Frontal cortex (tissue), 4 donors: ENCODE data around the gene MCTP1. TPM values are rescaled to one million over a fixed set of nuclear protein-coding genes. Genes with fewer than 3 reads are reported as not detected.
A peak's percentile ranks its signal among the peaks of the same experiment; 100 is the strongest.

Experiments used
- DNase-seq, 2 donors: peaks; one replicate each; pipeline ENCODE4 v3.0.0; 2012; ENCODE audit warnings: low spot score in 2 of 2
- FAIRE-seq: peaks from 2 replicates; lab custom pipeline; 2012; peaks lifted over from hg19 to GRCh38; lab: Jason Lieb, UNC
- total RNA-seq: library from RNA; depleted of rRNA; stranded (reverse); fragments of >200 nt; gene quantifications from one replicate; pipeline ENCODE4 v1.2.3, GENCODE V29; 2014
- donor health status: control.
- donor health status: control.
- donor health status: control.

Gene MCTP1
- total RNA-seq, 1 donor from 2014 or later: 48.5 TPM

DNA sequence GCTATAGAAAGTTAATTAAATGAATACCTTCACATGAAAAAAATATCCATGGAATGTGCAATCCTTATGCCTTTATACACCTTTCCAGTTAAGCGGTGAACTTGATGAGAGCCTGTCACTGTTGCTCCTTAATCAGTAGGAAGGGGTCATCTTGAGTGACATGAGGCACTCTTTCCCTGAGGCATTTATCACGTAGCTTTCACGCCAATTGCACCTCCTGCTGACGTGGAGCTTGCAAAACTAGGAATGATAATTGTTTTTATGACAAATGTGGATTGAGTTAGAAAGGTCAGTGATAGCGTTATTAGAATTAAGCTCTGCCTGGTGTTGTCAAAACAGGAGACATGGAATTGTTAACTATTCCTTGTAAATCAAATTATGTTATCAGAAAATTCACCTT is 586.7 kb downstream of the MCTP1 start:
- FAIRE-seq (no peak), DNase-seq (no peak)

GRCh38 chr5:94694671-94695070 is 590.2 kb downstream of the MCTP1 start:
- no peak for FAIRE-seq
- no peak for DNase-seq

DNA sequence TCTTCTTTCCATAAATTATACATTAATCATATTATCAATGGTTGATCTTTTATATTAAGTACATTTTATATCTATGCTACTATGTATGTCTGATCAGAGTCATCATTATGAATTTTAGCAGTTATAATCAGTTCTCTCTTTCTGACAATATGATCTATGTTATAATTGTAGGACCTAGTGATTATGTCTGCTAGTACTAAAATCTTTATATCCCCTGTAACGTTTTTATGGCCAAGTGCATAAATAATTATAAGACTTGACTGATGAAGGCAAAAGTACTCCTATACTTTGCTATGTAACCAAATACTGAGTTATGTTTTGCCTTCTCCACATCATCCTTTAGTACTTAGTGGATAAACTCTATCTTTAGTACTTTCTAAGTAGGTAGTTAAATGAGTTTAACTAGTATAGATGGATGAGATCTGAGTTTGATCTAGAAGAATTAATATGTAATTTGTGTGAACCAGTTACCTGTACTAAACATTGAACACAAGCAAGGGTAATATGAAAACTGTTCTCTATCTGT is 591.0 kb downstream of the MCTP1 start:
- FAIRE-seq (no peak), DNase-seq (no peak)

GRCh38 chr5:94693043-94693822 is 591.7 kb downstream of the MCTP1 start:
- DNase-seq: no peak
- FAIRE-seq: peak; percentile 75

DNA sequence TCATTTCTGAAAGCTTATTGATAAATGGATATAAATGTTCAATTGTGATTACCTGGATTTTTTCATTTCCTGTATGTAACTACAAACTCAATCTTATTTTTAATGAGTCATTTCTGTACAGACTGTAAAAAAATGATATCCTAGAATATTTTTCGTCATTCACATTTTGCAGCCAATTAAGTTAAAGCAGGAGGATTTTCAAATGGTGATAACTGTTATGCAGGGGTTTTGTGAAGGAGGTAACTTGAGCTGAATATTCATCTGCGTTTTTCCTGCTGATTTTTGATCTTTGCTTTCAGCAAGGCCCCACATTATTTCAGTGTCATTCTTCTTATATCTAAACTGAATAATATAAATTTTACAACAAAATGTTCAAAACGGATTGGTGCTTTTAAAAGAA is 592.3 kb downstream of the MCTP1 start:
- DNase-seq (no peak), FAIRE-seq (no peak)

GRCh38 chr5:94691949-94692348 is 592.9 kb downstream of the MCTP1 start:
- DNase-seq: no peak
- FAIRE-seq: no peak

DNA sequence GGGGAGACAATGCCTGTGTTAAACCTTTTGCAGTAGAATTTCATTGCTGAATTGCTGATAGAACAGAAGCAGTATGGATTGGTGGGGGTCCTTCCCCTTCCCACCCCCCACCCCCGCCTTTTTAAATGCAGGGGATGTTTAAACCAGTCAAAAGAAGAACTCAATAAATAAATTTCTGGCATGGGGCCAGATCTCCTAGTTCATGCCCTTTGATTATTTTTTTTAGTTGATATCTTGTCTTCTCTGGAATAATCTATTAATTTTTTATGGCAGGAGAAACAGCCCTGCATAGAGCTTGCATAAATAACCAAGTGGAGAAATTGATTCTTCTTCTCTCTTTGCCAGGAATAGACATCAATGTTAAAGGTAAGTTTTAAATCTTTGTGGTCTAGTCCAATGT is 593.6 kb downstream of the MCTP1 start:
- DNase-seq (no peak), FAIRE-seq (no peak)

GRCh38 chr5:94690778-94691177 is 594.1 kb downstream of the MCTP1 start:
- DNase-seq: no peak
- FAIRE-seq: no peak

DNA sequence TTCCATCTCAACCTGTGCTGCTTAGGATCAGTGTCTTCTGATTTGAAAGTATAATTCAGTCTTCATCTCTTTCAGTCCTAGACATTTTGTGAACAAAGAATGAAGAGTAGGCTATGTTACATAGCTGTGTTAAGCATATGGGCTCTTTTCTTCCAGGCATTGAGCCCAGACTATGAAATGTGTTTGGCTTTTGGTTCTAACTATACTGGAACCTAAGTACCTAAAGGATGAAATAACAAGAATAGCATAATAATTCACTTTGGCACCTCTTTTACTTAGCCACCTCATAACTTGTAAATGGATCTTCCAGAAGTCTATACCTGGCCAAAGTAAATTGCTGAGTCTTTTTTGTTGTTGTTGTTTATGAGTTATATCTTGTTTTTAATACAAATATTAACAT is 595.0 kb downstream of the MCTP1 start:
- FAIRE-seq (no peak), DNase-seq (no peak)

- FAIRE-seq: no peak
- no peak for DNase-seq
Observed at GRCh38 chr5:94682814-94683520, 601.9 kb downstream of the MCTP1 start.

DNA sequence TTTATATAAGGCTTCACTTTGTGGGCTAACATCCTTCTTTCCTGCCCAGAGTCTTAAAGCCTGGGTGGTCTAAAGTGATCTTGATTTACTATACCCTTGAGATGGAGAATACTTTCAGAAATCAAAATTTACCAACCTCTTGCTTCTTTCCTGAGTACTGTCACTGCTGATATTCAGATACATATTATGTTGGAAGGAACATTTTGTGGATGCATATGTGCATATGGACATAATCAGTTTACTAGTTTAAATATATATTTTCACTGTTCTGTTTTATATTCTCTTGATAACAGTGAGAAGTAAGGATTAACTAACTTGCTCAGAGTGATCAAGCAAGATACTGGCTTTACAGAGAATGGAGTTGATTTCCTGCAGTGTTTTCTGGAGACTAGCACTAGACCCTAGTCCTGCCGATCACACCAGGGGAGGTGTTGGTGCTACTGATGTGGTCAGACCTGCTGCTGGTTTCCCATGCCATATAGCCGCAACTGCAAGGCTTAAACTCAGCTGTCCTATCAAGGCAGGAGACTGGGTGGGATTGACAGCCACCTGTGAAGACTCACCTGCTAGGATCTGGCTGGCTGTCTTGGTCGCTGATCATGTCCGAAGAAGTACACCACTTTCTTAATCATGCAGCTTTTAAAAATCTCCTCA is 608.8 kb downstream of the MCTP1 start:
- no peak for FAIRE-seq
- no peak for DNase-seq

GRCh38 chr5:94674490-94675382 is 610.2 kb downstream of the MCTP1 start:
- DNase-seq (no peak), FAIRE-seq (no peak)

DNA sequence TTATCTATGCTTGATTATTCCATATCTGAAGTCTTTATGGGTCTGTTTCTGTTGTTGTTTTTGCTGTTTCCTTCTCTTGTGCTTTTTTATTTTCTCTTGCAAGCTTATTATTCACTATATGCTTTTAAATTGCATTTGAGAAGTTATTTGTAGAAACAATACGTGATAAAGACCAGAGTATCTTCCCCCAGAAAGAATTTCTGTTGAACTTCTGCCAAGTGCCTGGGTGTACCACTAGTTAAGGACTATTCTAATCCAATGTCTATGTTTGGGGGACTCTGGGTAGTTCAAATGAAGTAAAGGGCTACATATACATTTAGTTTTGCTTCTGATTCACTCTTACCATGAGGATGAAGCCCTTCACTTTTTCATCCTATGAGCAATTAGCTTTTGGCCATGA is 612.1 kb downstream of the MCTP1 start:
- DNase-seq (no peak), FAIRE-seq (no peak)

DNA sequence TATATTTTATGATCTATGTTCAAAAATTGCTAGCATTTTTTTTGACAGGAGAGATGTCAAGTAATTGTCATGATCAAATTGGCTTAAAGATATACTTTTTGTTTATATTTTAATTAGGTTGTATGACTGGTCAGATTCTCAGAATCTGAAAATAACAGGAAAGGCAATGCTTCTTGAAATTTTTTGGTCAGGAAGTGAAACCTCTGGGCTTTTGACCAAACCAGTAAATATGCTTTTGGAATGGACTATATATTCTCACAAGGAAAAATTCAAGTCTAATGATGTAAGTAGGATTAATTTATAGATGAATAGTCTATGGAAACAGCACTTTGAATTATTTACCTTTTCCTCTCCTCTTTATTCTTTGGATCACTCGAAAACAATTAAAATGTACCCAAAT is 614.2 kb downstream of the MCTP1 start:
- DNase-seq (no peak), FAIRE-seq (no peak)

GRCh38 chr5:94667937-94668336 is 617.0 kb downstream of the MCTP1 start:
- FAIRE-seq: no peak

DNA sequence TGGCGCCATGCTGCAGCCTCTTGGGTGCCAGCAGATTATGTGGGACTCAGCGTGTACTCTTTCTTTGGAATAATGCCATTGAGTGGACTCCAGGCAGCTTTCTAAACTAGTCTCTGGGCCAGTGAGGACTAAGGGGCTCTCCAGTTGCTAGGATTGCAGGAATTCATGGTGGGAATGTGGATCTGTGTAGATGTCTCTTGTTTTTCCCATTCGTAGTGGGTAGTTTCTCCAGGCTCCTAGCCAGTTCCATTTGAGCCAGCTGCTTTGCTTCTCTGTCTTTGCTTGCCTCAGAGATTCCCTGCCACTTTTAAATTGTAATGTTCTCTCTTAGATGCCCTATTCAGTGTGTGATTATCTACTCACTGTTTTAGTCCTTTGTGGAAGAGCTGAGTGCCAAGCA is 623.8 kb downstream of the MCTP1 start:
- FAIRE-seq: no peak
- DNase-seq: no peak

More at GRCh38 chr5:94667937-94668336, 617.0 kb downstream of the MCTP1 start:
- no peak for DNase-seq

- FAIRE-seq: no peak
- no peak for DNase-seq
Observed at GRCh38 chr5:94660506-94660905, 624.4 kb downstream of the MCTP1 start.

- DNase-seq (no peak), FAIRE-seq (no peak)
Observed at GRCh38 chr5:94658272-94658671, 626.6 kb downstream of the MCTP1 start.
